H9 (cell line): Measurements from ENCODE around the gene AATF. TPM values are rescaled to one million over a fixed set of nuclear protein-coding genes. Genes with fewer than 3 reads are reported as not detected.

Source experiments
- DNase-seq: peaks from one replicate; pipeline ENCODE4 v3.0.0-alpha.2; 2017
- H2AFZ ChIP-seq: one replicate; pipeline ENCODE4 v1.6.1; 2013; ENCODE audit warnings: mild to moderate bottlenecking, low read length, control low read depth, moderate library complexity
- H2AK5ac ChIP-seq: 2 replicates; pipeline ENCODE4 v1.6.1; 2013; ENCODE audit warnings: low read length, control low read depth, mixed read lengths; ENCODE audit not compliant: insufficient read length
- H2BK120ac ChIP-seq: one replicate; pipeline ENCODE4 v1.6.1; 2013; ENCODE audit warnings: low read depth, mild to moderate bottlenecking, low read length, control low read depth, inconsistent platforms; ENCODE audit not compliant: poor library complexity, severe bottlenecking
- H2BK12ac ChIP-seq: 2 replicates; pipeline ENCODE4 v1.6.1; 2013; ENCODE audit warnings: low read length, control low read depth, mixed read lengths, low read depth; ENCODE audit not compliant: insufficient read length
- H2BK15ac ChIP-seq: 2 replicates; pipeline ENCODE4 v1.6.1; 2013; ENCODE audit warnings: low read depth, low read length, control low read depth
- H2BK20ac ChIP-seq: one replicate; pipeline ENCODE4 v1.6.1; 2013; ENCODE audit warnings: low read depth, mild to moderate bottlenecking, low read length, control low read depth, inconsistent platforms; ENCODE audit not compliant: poor library complexity, severe bottlenecking
- H2BK5ac ChIP-seq: 2 replicates; pipeline ENCODE4 v1.6.1; 2013; ENCODE audit warnings: low read length, control low read depth, mixed read lengths; ENCODE audit not compliant: insufficient read length
- H3K14ac ChIP-seq: 2 replicates; pipeline ENCODE4 v1.6.1; 2013; ENCODE audit warnings: low read length, control low read depth; ENCODE audit not compliant: insufficient read depth
- H3K18ac ChIP-seq: 2 replicates; pipeline ENCODE4 v1.6.1; 2013; ENCODE audit warnings: low read depth, mild to moderate bottlenecking, mixed read lengths, low read length, control low read depth; ENCODE audit not compliant: insufficient read length
- H3K23ac ChIP-seq: 2 replicates; pipeline ENCODE4 v1.6.1; 2013; ENCODE audit warnings: low read length, control low read depth, mixed read lengths, low read depth; ENCODE audit not compliant: insufficient read length
- H3K23me2 ChIP-seq: 2 replicates; pipeline ENCODE4 v1.6.1; 2013; ENCODE audit warnings: low read depth, mild to moderate bottlenecking, mixed read lengths, low read length, control low read depth; ENCODE audit not compliant: insufficient read length, poor library complexity, severe bottlenecking
- H3K27ac ChIP-seq: 2 replicates; pipeline ENCODE4 v1.5.1; 2013; ENCODE audit warnings: low read length, control low read depth, mixed read lengths, low read depth; ENCODE audit not compliant: insufficient read length
- H3K27me3 ChIP-seq: 2 replicates; pipeline ENCODE4 v1.6.1; 2013; ENCODE audit warnings: low read length, control low read depth, inconsistent platforms; ENCODE audit not compliant: insufficient read depth
- H3K4ac ChIP-seq: 2 replicates; pipeline ENCODE4 v1.6.1; 2013; ENCODE audit warnings: low read depth, mild to moderate bottlenecking, control low read depth, inconsistent platforms, low read length, moderate library complexity
- H3K4me1 ChIP-seq: 2 replicates; pipeline ENCODE4 v1.6.1; 2013; ENCODE audit warnings: low read length, control low read depth, inconsistent platforms; ENCODE audit not compliant: insufficient read depth
- H3K4me2 ChIP-seq: 2 replicates; pipeline ENCODE4 v1.6.1; 2013; ENCODE audit warnings: low read length, control low read depth, mixed read lengths; ENCODE audit not compliant: insufficient read length, insufficient read depth
- H3K56ac ChIP-seq: 2 replicates; pipeline ENCODE4 v1.6.1; 2013; ENCODE audit warnings: low read depth, mild to moderate bottlenecking, mixed read lengths, low read length, control low read depth; ENCODE audit not compliant: insufficient read length
- H3K79me1 ChIP-seq: 2 replicates; pipeline ENCODE4 v1.6.1; 2013; ENCODE audit warnings: low read depth, mild to moderate bottlenecking, moderate library complexity, low read length, control low read depth, inconsistent platforms; ENCODE audit not compliant: insufficient read depth, poor library complexity, severe bottlenecking
- H3K79me2 ChIP-seq: 2 replicates; pipeline ENCODE4 v1.6.1; 2013; ENCODE audit warnings: low read length, control low read depth, inconsistent platforms; ENCODE audit not compliant: insufficient read depth
- H3K9ac ChIP-seq: 2 replicates; pipeline ENCODE4 v1.6.1; 2013; ENCODE audit warnings: low read length, control low read depth, mixed read lengths; ENCODE audit not compliant: insufficient read length; ENCODE audit errors: extremely low read depth
- H3K9me3 ChIP-seq: one replicate; pipeline ENCODE4 v1.6.1; 2013; ENCODE audit warnings: low read depth, low read length, inconsistent platforms; ENCODE audit not compliant: control insufficient read depth
- H3T11ph ChIP-seq: one replicate; pipeline ENCODE4 v1.6.1; 2013; ENCODE audit warnings: mild to moderate bottlenecking, low read length, control low read depth, inconsistent platforms
- H4K20me1 ChIP-seq: one replicate; pipeline ENCODE4 v1.6.1; 2013; ENCODE audit not compliant: control insufficient read depth, insufficient read length, insufficient read depth
- H4K5ac ChIP-seq: 2 replicates; pipeline ENCODE4 v1.6.1; 2013; ENCODE audit warnings: low read depth, mild to moderate bottlenecking, mixed read lengths, low read length, control low read depth; ENCODE audit not compliant: insufficient read length
- H4K8ac ChIP-seq: replicated peaks from 2 replicates; pipeline ENCODE4 v1.6.1; 2013; ENCODE audit warnings: low read length, control low read depth, mixed read lengths, low read depth; ENCODE audit not compliant: insufficient read length
- H4K91ac ChIP-seq: 2 replicates; pipeline ENCODE4 v1.6.1; 2013; ENCODE audit warnings: low read depth, mild to moderate bottlenecking, moderate library complexity, mixed read lengths, low read length, control low read depth; ENCODE audit not compliant: insufficient read length
- H3K27ac Mint-ChIP-seq, 3 experiments: 2 replicates in 2 of 3; 3 replicates in 1 of 3; pipeline ENCODE4 v1.8.0; 2020 to 2021; ENCODE audit warnings: mixed read lengths in 3 of 3, mild to moderate bottlenecking in 1 of 3, moderate library complexity in 1 of 3
- H3K27me3 Mint-ChIP-seq: 2 replicates; pipeline ENCODE4 v1.8.0; 2021; ENCODE audit warnings: low read depth, mild to moderate bottlenecking, moderate library complexity, mixed read lengths
- H3K36me3 Mint-ChIP-seq, 3 experiments: 2 replicates in 2 of 3; 3 replicates in 1 of 3; pipeline ENCODE4 v1.8.0; 2020 to 2021; ENCODE audit warnings: low read depth in 3 of 3, mixed read lengths in 3 of 3; ENCODE audit not compliant: insufficient read depth in 1 of 3
- H3K4me1 Mint-ChIP-seq, 2 experiments: 2 replicates each; pipeline ENCODE4 v1.8.0; 2020; ENCODE audit warnings: mixed read lengths in 2 of 2
- H3K4me3 Mint-ChIP-seq, 2 experiments: 2 replicates in 1 of 2; 3 replicates in 1 of 2; pipeline ENCODE4 v1.8.0; 2020 to 2021; ENCODE audit warnings: mild to moderate bottlenecking in 2 of 2, mixed read lengths in 2 of 2, moderate library complexity in 1 of 2
- H3K9me3 Mint-ChIP-seq, 2 experiments: 2 replicates in 1 of 2; 3 replicates in 1 of 2; pipeline ENCODE4 v1.8.0; 2020; ENCODE audit warnings: mild to moderate bottlenecking in 2 of 2, mixed read lengths in 2 of 2, moderate library complexity in 1 of 2
- CTCF ChIP-seq: fragments of 200-600 bp; sonication (generic); conservative IDR thresholded peaks from 3 replicates; pipeline ENCODE4 v1.8.0; 2021; ENCODE audit warnings: antibody characterized with exemption, mild to moderate bottlenecking
- WGBS: extraction: QIAGEN DNeasy Blood & Tissue Kit; methylation state at CpG from one replicate; pipeline ENCODE4 v1.1.7; 2013; ENCODE audit warnings: missing lambda C conversion rate, low lambda C conversion rate, mixed read lengths; ENCODE audit not compliant: insufficient read length; ENCODE audit errors: extremely low coverage; 5-methylcytosine and 5-hydroxymethylcytosine counted together
- total RNA-seq: library from RNA; stranded (reverse); gene quantifications from 2 replicates; pipeline ENCODE4 v1.2.1, GENCODE V29; 2021

The AATF gene
- total RNA-seq, 1 experiment from 2014 or later: 69.6 TPM

GRCh38 chr17:36923814-36924221 is 24.9 kb upstream of the AATF start:
- H2BK15ac ChIP-seq: no peak overlapping the region
- H3K27me3 Mint-ChIP-seq: peaks cover 61% of the 10 kb centered on the region
- no CpG with 5 or more reads among the region's 5 CpGs for WGBS
- peaks cover 0 to 3% of the 10 kb centered on the region in 2 experiments; a peak in 1 of 5 replicates for H3K9me3 Mint-ChIP-seq
- no peak overlapping the region for H3T11ph ChIP-seq
- H2AK5ac ChIP-seq: no peak overlapping the region
- no peak overlapping the region for H3K23ac ChIP-seq
- H3K79me1 ChIP-seq: no peaks in the 10 kb centered on the region
- no peak overlapping the region for H3K4me2 ChIP-seq
- no peak overlapping the region for H3K27ac ChIP-seq
- H4K20me1 ChIP-seq: no peaks in the 10 kb centered on the region
- no peak overlapping the region for H2BK5ac ChIP-seq
- no peak overlapping the region for H3K27ac Mint-ChIP-seq
- no peak overlapping the region for H3K56ac ChIP-seq
- no peak overlapping the region for H4K91ac ChIP-seq
- H2BK12ac ChIP-seq: no peak overlapping the region
- no peak overlapping the region for H3K14ac ChIP-seq
- no peak overlapping the region for H2AFZ ChIP-seq
- no peak overlapping the region for H3K9ac ChIP-seq
- no peak for TF ChIP-seq CTCF
- no peak overlapping the region for H3K18ac ChIP-seq
- H2BK120ac ChIP-seq: no peak overlapping the region
- H3K27me3 ChIP-seq: no peaks in the 10 kb centered on the region; the same call in 1 of the 2 replicates
- H4K5ac ChIP-seq: no peak overlapping the region
- H3K9me3 ChIP-seq: no peaks in the 10 kb centered on the region
- no peak overlapping the region for H3K4me3 Mint-ChIP-seq
- no peak overlapping the region for H4K8ac ChIP-seq
- no peaks in the 10 kb centered on the region for H3K36me3 Mint-ChIP-seq
- peaks cover 8% of the 10 kb centered on the region; the same call in 1 of the 2 replicates for H3K4me1 ChIP-seq
- no peaks in the 10 kb centered on the region for H3K79me2 ChIP-seq
- no peaks in the 10 kb centered on the region for H3K23me2 ChIP-seq
- no peak overlapping the region for H2BK20ac ChIP-seq
- H3K4ac ChIP-seq: no peak overlapping the region
- DNase-seq: no peak
- H3K4me1 Mint-ChIP-seq: peaks cover 50 to 68% of the 10 kb centered on the region in 2 experiments
